ENCODE measurements around the gene TMEM52. TPM values are rescaled to one million over a fixed set of nuclear protein-coding genes. Genes with fewer than 3 reads are reported as not detected.

Gene TMEM52
- total and polyA plus RNA-seq, 9 of the 15 experiments (the other 6 are each of a cell fraction or from before 2014, with no cell fraction given), result 0.37 to 22.5 (median 6.8) TPM

- TF ChIP-seq ZMIZ1 (IDR thresholded peaks at IDR 0.05; ENCODE audit: low read depth in 2 of 2, low read length in 2 of 2), result 0 out of 4 replicates have a peak, but pooled peaks of 1 of the 2 experiments have one; percentile 46
- TF ChIP-seq, protein P1, sequence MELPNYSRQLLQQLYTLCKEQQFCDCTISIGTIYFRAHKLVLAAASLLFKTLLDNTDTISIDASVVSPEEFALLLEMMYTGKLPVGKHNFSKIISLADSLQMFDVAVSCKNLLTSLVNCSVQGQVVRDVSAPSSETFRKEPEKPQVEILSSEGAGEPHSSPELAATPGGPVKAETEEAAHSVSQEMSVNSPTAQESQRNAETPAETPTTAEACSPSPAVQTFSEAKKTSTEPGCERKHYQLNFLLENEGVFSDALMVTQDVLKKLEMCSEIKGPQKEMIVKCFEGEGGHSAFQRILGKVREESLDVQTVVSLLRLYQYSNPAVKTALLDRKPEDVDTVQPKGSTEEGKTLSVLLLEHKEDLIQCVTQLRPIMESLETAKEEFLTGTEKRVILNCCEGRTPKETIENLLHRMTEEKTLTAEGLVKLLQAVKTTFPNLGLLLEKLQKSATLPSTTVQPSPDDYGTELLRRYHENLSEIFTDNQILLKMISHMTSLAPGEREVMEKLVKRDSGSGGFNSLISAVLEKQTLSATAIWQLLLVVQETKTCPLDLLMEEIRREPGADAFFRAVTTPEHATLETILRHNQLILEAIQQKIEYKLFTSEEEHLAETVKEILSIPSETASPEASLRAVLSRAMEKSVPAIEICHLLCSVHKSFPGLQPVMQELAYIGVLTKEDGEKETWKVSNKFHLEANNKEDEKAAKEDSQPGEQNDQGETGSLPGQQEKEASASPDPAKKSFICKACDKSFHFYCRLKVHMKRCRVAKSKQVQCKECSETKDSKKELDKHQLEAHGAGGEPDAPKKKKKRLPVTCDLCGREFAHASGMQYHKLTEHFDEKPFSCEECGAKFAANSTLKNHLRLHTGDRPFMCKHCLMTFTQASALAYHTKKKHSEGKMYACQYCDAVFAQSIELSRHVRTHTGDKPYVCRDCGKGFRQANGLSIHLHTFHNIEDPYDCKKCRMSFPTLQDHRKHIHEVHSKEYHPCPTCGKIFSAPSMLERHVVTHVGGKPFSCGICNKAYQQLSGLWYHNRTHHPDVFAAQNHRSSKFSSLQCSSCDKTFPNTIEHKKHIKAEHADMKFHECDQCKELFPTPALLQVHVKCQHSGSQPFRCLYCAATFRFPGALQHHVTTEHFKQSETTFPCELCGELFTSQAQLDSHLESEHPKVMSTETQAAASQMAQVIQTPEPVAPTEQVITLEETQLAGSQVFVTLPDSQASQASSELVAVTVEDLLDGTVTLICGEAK (IDR thresholded peaks at IDR 0.05), result no peak
- TF ChIP-seq, protein P1 (CRISPR knock-in tag; IDR thresholded peaks at IDR 0.05), result no peak
- no peak for TF ChIP-seq ETV6 (IDR thresholded peaks at IDR 0.05; ENCODE audit: borderline replicate concordance in 1 of 2, low read depth in 2 of 2, low read length in 1 of 2)
- TF ChIP-seq ETV6 (CRISPR knock-in tag; IDR thresholded peaks at IDR 0.05; ENCODE audit: borderline replicate concordance), result no peak
- TF ChIP-seq NONO (IDR thresholded peaks at IDR 0.05; ENCODE audit: low read depth in 2 of 2, low read length in 1 of 2), result no peak
- TF ChIP-seq POLR3A (IDR thresholded peaks at IDR 0.05; ENCODE audit: borderline replicate concordance, extremely low read depth, insufficient read depth, insufficient read length), result no peak
- no peak for TF ChIP-seq MXI1 (IDR thresholded peaks at IDR 0.05; ENCODE audit: low read depth, low read length)
Measured at GRCh38 chr1:1906185-1907097, 12.6 kb downstream of the TMEM52 start (continued).

All from K562 (cell line).